H1 (cell line): Measurements from ENCODE around the gene HS6ST3. TPM values are rescaled to one million over a fixed set of nuclear protein-coding genes. Genes with fewer than 3 reads are reported as not detected.

ENCODE experiments used
- BACH1 ChIP-seq: IDR thresholded peaks from 2 replicates; pipeline ENCODE4 v1.6.1; 2012; ENCODE audit warnings: low read length, improper control_type of control experiment
- CHD2 ChIP-seq: IDR thresholded peaks from 2 replicates; pipeline ENCODE4 v1.6.1; 2012; ENCODE audit warnings: low read length, improper control_type of control experiment
- JUND ChIP-seq: IDR thresholded peaks from 2 replicates; pipeline ENCODE4 v1.6.1; 2011; ENCODE audit warnings: mild to moderate bottlenecking, improper control_type of control experiment, low read length
- SAP30 ChIP-seq: fragments of 300-600 bp; sonication (generic); IDR thresholded peaks from 2 replicates; pipeline ENCODE4 v1.7.1; 2012; ENCODE audit warnings: low read length, moderate library complexity, mild to moderate bottlenecking, inconsistent platforms; ENCODE audit not compliant: insufficient read depth, insufficient replicate concordance
- polyA plus RNA-seq, 7 experiments: library from polyadenylated mRNA; depleted of rRNA in 3 of 7; stranded (reverse) in 5 of 7; unstranded in 2 of 7; fragments of >200 nt in 5 of 7; fragments of 200-250 nt in 2 of 7; gene quantifications; 1 replicate in 5 of 7; 2 replicates in 1 of 7; 4 replicates in 1 of 7; pipeline versions ENCODE4 v1.2.1 to v1.2.3, GENCODE V29; 2011 to 2013; ENCODE audit warnings: missing spikeins in 2 of 7, mixed read lengths in 2 of 7
- total RNA-seq: library from RNA; stranded (reverse); fragmentation: NEBNext Ultra II Directional; extraction: Animal tissue kit (Norgen Biotek cat#: 25700); gene quantifications from 2 replicates; pipeline ENCODE4 v1.2.1, GENCODE V29; 2021

HS6ST3 gene
- total and polyA plus RNA-seq, 2 of the 8 experiments (the other 6 are each of a cell fraction or from before 2014, with no cell fraction given) = 0.45 to 1.2 TPM

DNA sequence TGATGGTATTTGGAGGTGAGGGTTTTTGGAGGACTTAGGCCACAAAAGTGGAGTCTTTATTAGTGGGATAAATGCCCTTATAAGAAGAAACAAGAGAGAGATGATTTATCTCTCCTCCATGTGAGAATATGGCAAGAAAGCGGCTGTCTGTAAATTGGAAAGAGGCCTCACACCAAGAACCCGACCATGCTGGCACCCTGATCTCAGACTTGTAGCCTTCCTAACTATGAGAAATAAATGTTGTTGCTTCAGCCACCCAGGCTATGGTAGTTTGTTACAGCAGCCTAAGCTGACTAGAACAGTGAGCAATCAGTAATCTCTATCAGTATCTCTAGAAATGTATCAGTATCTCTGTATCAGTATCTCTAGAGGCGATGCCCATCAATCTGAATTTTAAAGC lies 617.2 kb downstream of the HS6ST3 start (continued):
- TF ChIP-seq SAP30 = no peak
- TF ChIP-seq JUND = no peak
- no peak for TF ChIP-seq BACH1
- TF ChIP-seq CHD2 = no peak
- TF ChIP-seq, all 59 proteins: peak for 0
